ENCODE measurements around the gene ARL3.
"Not testable (repeated sequence)": the region's sequence is repeated elsewhere in the genome, so short reads cannot be mapped to it uniquely, and the experiment has no call there.

ARL3 gene

DNA sequence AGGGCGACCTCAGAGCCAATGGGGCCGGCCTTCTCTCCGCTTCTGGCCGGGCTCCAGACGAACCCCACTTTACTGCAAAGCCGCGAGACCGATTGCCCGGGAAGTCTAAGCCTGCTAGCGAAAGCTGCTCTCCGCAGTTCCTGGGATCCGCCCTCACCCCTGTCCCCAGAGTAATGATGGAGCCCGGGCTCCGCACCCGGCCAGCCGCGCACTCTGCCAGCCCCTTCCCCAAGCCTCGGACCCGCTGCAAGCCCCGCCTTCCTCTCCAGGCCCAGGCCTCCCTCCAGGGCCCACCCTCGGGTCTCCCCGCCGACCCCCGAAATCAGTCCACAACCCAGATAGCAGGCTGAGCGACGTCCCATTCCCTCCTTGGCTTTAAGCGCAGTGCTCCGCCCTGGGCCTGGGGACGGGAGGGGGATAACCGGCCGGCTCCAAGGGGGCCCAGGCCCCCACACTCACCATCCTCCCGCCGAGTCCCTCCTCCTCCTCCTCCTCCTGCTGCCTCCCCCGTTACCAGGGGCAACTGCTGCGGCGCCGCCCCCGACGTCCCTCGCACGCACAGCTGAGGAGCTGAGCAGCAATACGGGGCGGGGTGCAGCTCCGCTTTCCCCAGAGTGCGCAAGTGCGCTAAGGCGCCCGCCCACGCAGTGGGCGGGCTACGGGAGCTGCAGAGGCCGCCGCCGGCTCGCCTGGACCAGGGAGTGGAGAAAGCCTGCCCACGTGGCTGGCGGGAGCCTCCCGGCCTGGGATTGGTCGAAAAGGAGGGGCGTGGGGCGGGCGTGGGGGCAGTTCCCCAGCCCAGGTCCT is at the start of gene ARL3:
TSS of gene ARL3 (minus strand) at position 584 of the 807 bp plus-strand sequence. CDS start at position 462, 122 bp downstream.
- DNase-seq (ENCODE audit: low read depth in 4 of 4, low spot score in 1 of 4) = peak; percentile 91 to 98 (median 94)

DNA sequence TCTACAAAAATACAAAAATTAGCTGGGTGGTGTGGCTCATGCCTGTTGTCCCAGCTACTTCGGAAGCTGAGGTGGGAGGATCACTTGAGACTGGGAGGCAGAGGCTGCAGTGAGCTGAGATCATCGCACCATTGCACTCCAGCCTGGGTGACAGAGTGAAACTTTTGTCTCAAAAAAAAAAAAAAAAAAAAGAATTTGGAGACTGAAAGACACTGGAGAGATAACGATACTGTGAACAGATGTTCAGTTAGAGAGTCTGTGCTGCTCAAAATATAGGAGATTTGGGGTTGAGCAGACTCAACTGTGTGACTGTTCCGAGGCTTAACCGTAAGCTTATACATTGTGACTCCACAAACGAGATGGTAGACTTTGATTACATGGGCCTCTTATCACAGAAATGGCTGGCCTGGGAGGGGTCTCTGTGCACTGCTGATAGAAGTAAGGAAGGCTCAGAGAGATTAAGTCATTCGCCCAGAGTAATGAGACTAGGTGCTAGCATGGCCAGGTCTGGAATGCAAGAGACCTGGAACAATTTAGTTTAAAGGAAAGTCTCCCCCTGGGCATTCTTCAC is 48.9 kb upstream of the ARL3 start:
- DNase-seq (ENCODE audit: low read depth in 4 of 4, low spot score in 1 of 4) = no peak

- no peak for DNase-seq (ENCODE audit: low read depth in 4 of 4, low spot score in 1 of 4)
Measured at GRCh38 chr10:102762401-102763015, 48.3 kb upstream of the ARL3 start.

- DNase-seq (ENCODE audit: low read depth in 4 of 4, low spot score in 1 of 4) = no peak
Measured at GRCh38 chr10:102761981-102762380, 47.8 kb upstream of the ARL3 start.

DNA sequence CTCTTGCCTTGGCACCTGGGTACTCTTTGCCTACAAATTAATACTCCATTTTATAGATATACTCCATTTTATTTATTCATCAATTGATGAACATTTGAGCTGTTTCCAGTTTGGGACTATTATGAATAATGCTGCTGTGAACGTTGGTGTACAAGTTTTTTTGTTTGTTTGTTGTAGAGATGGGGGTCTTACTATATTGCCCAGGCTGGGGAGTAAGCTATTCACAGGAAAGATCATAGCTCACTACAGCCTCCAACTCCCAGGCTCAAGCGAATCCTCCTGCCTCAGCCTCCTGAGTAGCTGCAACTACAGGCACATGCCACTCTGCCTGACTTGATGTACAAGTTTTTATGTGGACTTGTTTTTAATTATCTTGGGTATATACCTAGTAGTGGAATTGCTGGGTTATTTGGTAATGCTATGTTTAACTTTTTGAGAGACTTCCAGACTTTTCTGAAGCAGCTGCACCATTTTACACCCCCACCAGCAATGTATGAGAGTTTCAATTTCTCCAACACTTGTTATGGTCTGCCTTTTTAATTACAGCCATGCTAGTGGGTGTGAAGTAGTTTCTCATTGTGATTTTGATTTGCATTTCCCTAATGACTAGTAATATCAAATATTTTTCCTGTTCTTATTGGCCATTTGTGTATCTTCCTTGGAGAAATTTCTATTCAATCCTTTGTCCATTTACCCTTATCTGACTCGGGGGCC is 45.5 kb upstream of the ARL3 start:
- DNase-seq (ENCODE audit: low read depth in 4 of 4, low spot score in 1 of 4) = no peak

DNA sequence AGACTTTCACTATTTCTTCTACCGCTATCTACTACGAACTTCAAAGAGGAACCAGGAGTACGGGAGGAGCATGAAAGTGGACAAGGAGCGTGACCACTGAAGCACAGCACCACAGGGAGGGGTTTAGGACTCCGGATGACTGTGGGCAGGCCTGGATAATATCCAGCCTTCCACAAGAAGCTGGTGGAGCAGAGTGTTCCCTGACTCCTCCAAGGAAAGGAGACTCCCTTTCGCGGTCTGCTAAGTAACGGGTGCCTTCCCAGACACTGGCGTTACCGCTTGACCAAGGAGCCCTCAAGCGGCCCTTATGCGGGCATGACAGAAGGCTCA is 44.7 kb upstream of the ARL3 start:
- DNase-seq (ENCODE audit: low read depth in 4 of 4, low spot score in 1 of 4) = not testable (repeated sequence)

GRCh38 chr10:102758240-102758932 is 44.2 kb upstream of the ARL3 start:
- DNase-seq (ENCODE audit: low read depth in 4 of 4, low spot score in 1 of 4) = no peak

DNA sequence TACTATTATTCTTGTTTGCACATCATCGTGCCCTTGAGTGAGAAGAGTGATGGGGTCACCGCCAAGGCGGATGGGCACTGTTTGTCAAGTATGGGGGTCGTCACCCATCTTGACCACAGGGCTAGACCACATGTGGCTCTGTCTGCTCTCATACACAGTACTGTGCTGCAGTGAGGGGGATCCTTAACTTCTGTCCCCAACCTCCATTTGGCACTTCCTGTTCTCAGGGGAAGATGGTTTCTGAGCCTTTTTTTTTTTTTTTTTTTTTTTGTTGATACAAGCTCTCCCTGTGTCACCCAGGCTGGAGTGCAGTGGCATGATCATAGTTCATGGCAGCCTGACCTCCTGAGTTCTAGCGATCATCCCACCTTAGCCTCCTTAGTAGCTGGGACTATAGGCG is 43.1 kb upstream of the ARL3 start:
- DNase-seq (ENCODE audit: low read depth in 4 of 4, low spot score in 1 of 4) = no peak

- no peak for DNase-seq (ENCODE audit: low read depth in 4 of 4, low spot score in 1 of 4)
Measured at GRCh38 chr10:102753718-102754117, 39.5 kb upstream of the ARL3 start.

- no peak for DNase-seq (ENCODE audit: low read depth in 4 of 4, low spot score in 1 of 4)
Measured at GRCh38 chr10:102752934-102753664, 38.9 kb upstream of the ARL3 start.

GRCh38 chr10:102752266-102752930 is 38.2 kb upstream of the ARL3 start:
- no peak for DNase-seq (ENCODE audit: low read depth in 4 of 4, low spot score in 1 of 4)

- DNase-seq (ENCODE audit: low read depth in 4 of 4, low spot score in 1 of 4) = no peak
Measured at GRCh38 chr10:102745157-102745556, 31.0 kb upstream of the ARL3 start.

DNA sequence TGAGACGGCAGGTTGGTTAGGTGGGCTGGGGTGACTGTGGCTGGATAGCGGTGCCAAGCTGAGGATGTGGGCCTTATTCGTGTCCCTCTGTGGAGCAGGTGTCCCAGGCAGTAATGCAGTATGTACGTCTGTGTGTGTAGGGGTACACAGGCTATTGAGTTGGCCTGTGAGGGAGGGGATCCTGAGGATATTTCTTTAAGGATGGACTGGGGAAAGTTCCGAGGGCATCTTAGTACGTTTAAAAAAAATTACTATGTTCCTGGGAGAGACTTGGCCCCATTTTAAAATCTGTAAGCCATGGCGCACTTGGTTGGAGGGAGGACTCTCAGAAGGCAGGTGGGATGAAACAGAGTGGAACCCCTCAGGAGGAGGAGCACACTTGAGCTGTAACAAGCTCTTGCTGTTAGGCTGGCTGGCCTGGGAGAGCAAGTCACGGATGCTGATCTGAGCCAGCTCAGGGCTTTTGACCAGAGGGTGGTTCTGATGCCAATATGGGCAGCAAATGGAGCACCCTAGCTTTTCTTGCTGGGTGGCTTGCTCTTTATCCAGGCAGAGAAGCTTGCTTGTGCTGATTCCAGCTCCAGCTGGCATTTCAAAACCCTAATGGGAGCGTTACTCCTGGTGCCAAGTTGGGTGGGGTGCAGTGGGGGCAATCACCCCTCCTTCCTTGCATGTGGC is 30.3 kb upstream of the ARL3 start:
- no peak for DNase-seq (ENCODE audit: low read depth in 4 of 4, low spot score in 1 of 4)

GRCh38 chr10:102743588-102744373 is 29.6 kb upstream of the ARL3 start, which contains the start of gene WBP1L:
Gene WBP1L (plus strand): TSS chr10:102743948. CDS start chr10:102744054, 106 bp downstream.
- DNase-seq (ENCODE audit: low read depth in 4 of 4, low spot score in 1 of 4) = peak; percentile 80 to 90 (median 89)

DNA sequence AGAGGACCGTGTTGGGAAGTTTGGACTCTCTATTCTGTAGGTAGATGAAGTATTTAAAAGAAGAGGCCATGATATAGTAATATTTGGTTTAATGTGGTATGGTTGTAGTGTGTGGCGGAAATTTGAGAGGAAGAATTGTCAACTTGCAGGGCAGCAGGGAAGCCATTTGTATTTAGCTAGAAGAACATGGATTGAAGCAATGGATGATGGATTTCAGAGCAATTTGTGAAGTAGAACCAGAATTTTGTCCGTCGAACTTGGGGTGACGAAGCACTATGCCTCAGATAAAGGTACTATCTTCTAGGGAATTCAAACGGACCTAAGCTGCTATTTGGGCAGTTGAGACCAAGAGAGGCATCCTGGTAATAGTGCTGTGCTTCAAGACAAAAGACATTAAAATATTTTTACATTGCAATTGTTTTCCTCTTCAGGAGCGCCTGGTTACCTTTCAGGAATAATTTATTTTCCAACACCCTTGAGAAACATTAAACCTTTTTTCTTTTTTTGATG is 28.9 kb upstream of the ARL3 start:
- no peak for DNase-seq (ENCODE audit: low read depth in 4 of 4, low spot score in 1 of 4)

- not testable (repeated sequence) for DNase-seq (ENCODE audit: low read depth in 4 of 4, low spot score in 1 of 4)
Measured at GRCh38 chr10:102742313-102742712, 28.1 kb upstream of the ARL3 start.

GRCh38 chr10:102741726-102742237 is 27.6 kb upstream of the ARL3 start:
- DNase-seq (ENCODE audit: low read depth in 4 of 4, low spot score in 1 of 4) = no peak

DNA sequence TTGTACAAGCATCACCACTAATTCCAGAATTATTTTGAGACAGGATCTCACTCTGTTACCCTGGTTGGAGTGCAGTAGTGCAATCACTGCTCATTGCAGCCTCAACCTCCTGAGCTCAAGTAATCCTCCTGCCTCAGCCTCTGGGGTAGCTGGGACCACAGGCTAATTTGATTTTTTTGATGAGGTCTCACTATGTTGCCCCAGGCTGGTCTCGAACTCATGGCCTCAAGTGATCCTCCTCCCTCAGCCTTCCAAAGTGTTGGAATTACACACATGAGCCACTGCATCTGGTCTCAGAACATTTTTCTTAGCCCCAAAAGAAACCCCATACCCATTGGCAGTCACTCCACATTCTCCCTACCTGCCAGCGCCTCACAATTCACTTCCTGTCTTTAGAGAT is 26.0 kb upstream of the ARL3 start:
- DNase-seq (ENCODE audit: low read depth in 4 of 4, low spot score in 1 of 4) = no peak
